Activated CD4-positive, alpha-beta T cell treated with anti-CD3 and anti-CD28 coated beads, Interleukin-2, amount 50 U/mL, for 48 hours (primary cell): ENCODE measurements around the gene GPR160.
"Not testable (repeated sequence)": the region's sequence is repeated elsewhere in the genome, so short reads cannot be mapped to it uniquely, and the experiment has no call there.

Experiments
- DNase-seq, 2 experiments: peaks; one replicate each; pipeline ENCODE4 v3.0.0-alpha.2; 2020

The GPR160 gene

GRCh38 chr3:170037463-170038433, at the start of gene GPR160:
GPR160 (plus strand) TSS chr3:170037995; CDS start chr3:170083973, 45,978 bp downstream.
- DNase-seq = peak; percentile 86 to 88

GRCh38 chr3:169990431-169990830, 47.4 kb upstream of the GPR160 start:
- DNase-seq = no peak

- DNase-seq = no peak
These were observed 45.6 kb upstream of the GPR160 start for GRCh38 chr3:169992156-169992555.

GRCh38 chr3:169992781-169993180, 45.0 kb upstream of the GPR160 start:
- DNase-seq = no peak

- DNase-seq = no peak
These were observed 44.0 kb upstream of the GPR160 start for GRCh38 chr3:169993761-169994160.

GRCh38 chr3:169996063-169996462, 41.7 kb upstream of the GPR160 start:
- no peak for DNase-seq

GRCh38 chr3:169998668-169999131, 39.1 kb upstream of the GPR160 start:
- DNase-seq = no peak

- peak in 1 of 2 experiments; percentile 27 for DNase-seq
These were observed 38.4 kb upstream of the GPR160 start for GRCh38 chr3:169999433-169999832.

- DNase-seq = no peak
These were observed 37.7 kb upstream of the GPR160 start for GRCh38 chr3:170000051-170000450.

- no peak for DNase-seq
These were observed 35.6 kb upstream of the GPR160 start for GRCh38 chr3:170002231-170002630.

- no peak for DNase-seq
These were observed 34.9 kb upstream of the GPR160 start for GRCh38 chr3:170002879-170003278.

GRCh38 chr3:170003881-170004356, 33.9 kb upstream of the GPR160 start:
- DNase-seq = no peak

GRCh38 chr3:170007031-170007663, 30.6 kb upstream of the GPR160 start:
- DNase-seq = peak; percentile 18 to 43

- DNase-seq = no peak
These were observed 27.3 kb upstream of the GPR160 start for GRCh38 chr3:170010498-170010897.

GRCh38 chr3:170012683-170013400, 25.0 kb upstream of the GPR160 start:
- no peak for DNase-seq

- DNase-seq = no peak
These were observed 21.7 kb upstream of the GPR160 start for GRCh38 chr3:170016057-170016456.

- not testable (repeated sequence) for DNase-seq
These were observed 18.5 kb upstream of the GPR160 start for GRCh38 chr3:170019306-170019705.

- no peak for DNase-seq
These were observed 16.7 kb upstream of the GPR160 start for GRCh38 chr3:170021083-170021482.

- DNase-seq = no peak
These were observed 15.5 kb upstream of the GPR160 start for GRCh38 chr3:170022336-170022735.

GRCh38 chr3:170023165-170023564, 14.6 kb upstream of the GPR160 start:
- no peak for DNase-seq

- DNase-seq = no peak
These were observed 13.2 kb upstream of the GPR160 start for GRCh38 chr3:170024581-170024980.

- no peak for DNase-seq
These were observed 10.3 kb upstream of the GPR160 start for GRCh38 chr3:170027233-170028102.
